ENCODE data around the gene PAX1.

GRCh38 chr20:21705575-21706260 is at the start of gene PAX1:
- TF ChIP-seq GATA3 (IDR thresholded peaks at IDR 0.05; ENCODE audit: low read depth, low read length) = no peak
- no peak for TF ChIP-seq GATA2 (IDR thresholded peaks at IDR 0.05; ENCODE audit: low read depth, low read length)
